ENCODE measurements around the gene C3orf33.

GRCh38 chr3:155846119-155846518 is 40.0 kb upstream of the C3orf33 start:
- TF ChIP-seq CTCF (IDR thresholded peaks at IDR 0.05) (no peak), EP300 (IDR thresholded peaks at IDR 0.05) (no peak)

All from stomach (tissue), 4 donors.